Measurements from ENCODE around the gene SLC35B2. TPM values are rescaled to one million over a fixed set of nuclear protein-coding genes. Genes with fewer than 3 reads are reported as not detected.

Gene SLC35B2
- total and polyA plus RNA-seq, 9 of the 15 experiments (the other 6 are each of a cell fraction or from before 2014, with no cell fraction given) = 14.5 to 59.1 (median 47.1) TPM

- no peak for TF ChIP-seq ZBTB26 (CRISPR knock-in tag; IDR thresholded peaks at IDR 0.05)
- no peak for TF ChIP-seq MCM2 (IDR thresholded peaks at IDR 0.05; ENCODE audit: low read depth)
- TF ChIP-seq, protein P1, sequence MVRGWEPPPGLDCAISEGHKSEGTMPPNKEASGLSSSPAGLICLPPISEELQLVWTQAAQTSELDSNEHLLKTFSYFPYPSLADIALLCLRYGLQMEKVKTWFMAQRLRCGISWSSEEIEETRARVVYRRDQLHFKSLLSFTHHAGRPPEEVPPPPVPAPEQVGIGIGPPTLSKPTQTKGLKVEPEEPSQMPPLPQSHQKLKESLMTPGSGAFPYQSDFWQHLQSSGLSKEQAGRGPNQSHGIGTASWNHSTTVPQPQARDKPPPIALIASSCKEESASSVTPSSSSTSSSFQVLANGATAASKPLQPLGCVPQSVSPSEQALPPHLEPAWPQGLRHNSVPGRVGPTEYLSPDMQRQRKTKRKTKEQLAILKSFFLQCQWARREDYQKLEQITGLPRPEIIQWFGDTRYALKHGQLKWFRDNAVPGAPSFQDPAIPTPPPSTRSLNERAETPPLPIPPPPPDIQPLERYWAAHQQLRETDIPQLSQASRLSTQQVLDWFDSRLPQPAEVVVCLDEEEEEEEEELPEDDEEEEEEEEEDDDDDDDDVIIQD (CRISPR knock-in tag; IDR thresholded peaks at IDR 0.05) = no peak
- TF ChIP-seq CBX5 (IDR thresholded peaks at IDR 0.05; ENCODE audit: borderline replicate concordance, low read depth) = peak; percentile 30; the same call in 1 of the 2 replicates
- TF ChIP-seq HBP1 (CRISPR knock-in tag; IDR thresholded peaks at IDR 0.05) = 0 out of 2 replicates have a peak, but pooled peaks have one; percentile 2
- TF ChIP-seq ZNF586 (CRISPR knock-in tag; conservative IDR thresholded peaks at IDR 0.05) = 0 out of 2 replicates have a peak, but pooled peaks have one; percentile 3
- no peak for TF ChIP-seq HMBOX1 (IDR thresholded peaks at IDR 0.05)
- no peak; a peak in 1 of 6 replicates for TF ChIP-seq ZBTB11 (CRISPR knock-in tag; IDR thresholded peaks at IDR 0.05)
- no peak for TF ChIP-seq ZNF592 (IDR thresholded peaks at IDR 0.05)
- peak; percentile 85 for TF ChIP-seq RBM22 (IDR thresholded peaks at IDR 0.05; ENCODE audit: low read depth, low read length, poor library complexity, severe bottlenecking)
- peak; percentile 96 for TF ChIP-seq CBFA2T2 (conservative IDR thresholded peaks at IDR 0.05)
- no peak for TF ChIP-seq ZNF23 (CRISPR knock-in tag; IDR thresholded peaks at IDR 0.05)
- TF ChIP-seq MTA1 (IDR thresholded peaks at IDR 0.05; ENCODE audit: borderline replicate concordance) = peak; percentile 19; the same call in 1 of the 2 replicates
Measured at GRCh38 chr6:44257025-44257752, at the start of gene SLC35B2 (continued).

All from K562 (cell line).